Subcutaneous adipose tissue (tissue), 4 donors: ENCODE data around the gene OR2B2. TPM values are rescaled to one million over a fixed set of nuclear protein-coding genes. Genes with fewer than 3 reads are reported as not detected.

Experiments
- CTCF ChIP-seq: fragments of 450-650 bp; IDR thresholded peaks from one replicate; pipeline ENCODE4 v1.5.1; 2016; ENCODE audit warnings: low read depth, mild to moderate bottlenecking, control low read depth, antibody characterized with exemption, moderate library complexity
- total RNA-seq, 4 donors: library from RNA; depleted of rRNA; stranded (reverse); fragments of >200 nt; gene quantifications; one replicate each; pipeline ENCODE4 v1.1.0, GENCODE V29; 2016

OR2B2 gene
- total RNA-seq, 4 donors from 2014 or later = not detected

- TF ChIP-seq CTCF = no peak
Observed at GRCh38 chr6:27896398-27896796, 15.8 kb downstream of the OR2B2 start.

GRCh38 chr6:27894839-27895762 lies 17.1 kb downstream of the OR2B2 start:
- no peak for TF ChIP-seq CTCF

GRCh38 chr6:27893836-27894807 lies 18.1 kb downstream of the OR2B2 start:
- TF ChIP-seq CTCF = no peak

GRCh38 chr6:27893059-27893835 lies 18.9 kb downstream of the OR2B2 start:
- TF ChIP-seq CTCF = no peak

GRCh38 chr6:27892649-27893058 lies 19.5 kb downstream of the OR2B2 start:
- no peak for TF ChIP-seq CTCF

- TF ChIP-seq CTCF = no peak
Observed at GRCh38 chr6:27891320-27891875, 20.8 kb downstream of the OR2B2 start.
